ENCODE results near the gene SCGB1A1. TPM values are rescaled to one million over a fixed set of nuclear protein-coding genes. Genes with fewer than 3 reads are reported as not detected.

Gene SCGB1A1
- total RNA-seq, 1 experiment from 2014 or later = not detected

- no peak for DNase-seq (ENCODE audit: low read depth, low spot score)
- in situ Hi-C loops (cut with HindIII; ENCODE audit: low pct_unique_long_range_greater_than_20kb, low sequenced_read_pairs) = no loop called here
Measured at GRCh38 chr11:62393735-62394134, 25.1 kb upstream of the SCGB1A1 start.

- in situ Hi-C loops (cut with HindIII; ENCODE audit: low pct_unique_long_range_greater_than_20kb, low sequenced_read_pairs) = no loop called here
- DNase-seq (ENCODE audit: low read depth, low spot score) = peak; percentile 85
Measured at GRCh38 chr11:62394825-62395538, 23.9 kb upstream of the SCGB1A1 start.

- DNase-seq (ENCODE audit: low read depth, low spot score) = no peak
- in situ Hi-C loops (cut with HindIII; ENCODE audit: low pct_unique_long_range_greater_than_20kb, low sequenced_read_pairs) = no loop called here
Measured at GRCh38 chr11:62395885-62396551, 22.8 kb upstream of the SCGB1A1 start.

DNA sequence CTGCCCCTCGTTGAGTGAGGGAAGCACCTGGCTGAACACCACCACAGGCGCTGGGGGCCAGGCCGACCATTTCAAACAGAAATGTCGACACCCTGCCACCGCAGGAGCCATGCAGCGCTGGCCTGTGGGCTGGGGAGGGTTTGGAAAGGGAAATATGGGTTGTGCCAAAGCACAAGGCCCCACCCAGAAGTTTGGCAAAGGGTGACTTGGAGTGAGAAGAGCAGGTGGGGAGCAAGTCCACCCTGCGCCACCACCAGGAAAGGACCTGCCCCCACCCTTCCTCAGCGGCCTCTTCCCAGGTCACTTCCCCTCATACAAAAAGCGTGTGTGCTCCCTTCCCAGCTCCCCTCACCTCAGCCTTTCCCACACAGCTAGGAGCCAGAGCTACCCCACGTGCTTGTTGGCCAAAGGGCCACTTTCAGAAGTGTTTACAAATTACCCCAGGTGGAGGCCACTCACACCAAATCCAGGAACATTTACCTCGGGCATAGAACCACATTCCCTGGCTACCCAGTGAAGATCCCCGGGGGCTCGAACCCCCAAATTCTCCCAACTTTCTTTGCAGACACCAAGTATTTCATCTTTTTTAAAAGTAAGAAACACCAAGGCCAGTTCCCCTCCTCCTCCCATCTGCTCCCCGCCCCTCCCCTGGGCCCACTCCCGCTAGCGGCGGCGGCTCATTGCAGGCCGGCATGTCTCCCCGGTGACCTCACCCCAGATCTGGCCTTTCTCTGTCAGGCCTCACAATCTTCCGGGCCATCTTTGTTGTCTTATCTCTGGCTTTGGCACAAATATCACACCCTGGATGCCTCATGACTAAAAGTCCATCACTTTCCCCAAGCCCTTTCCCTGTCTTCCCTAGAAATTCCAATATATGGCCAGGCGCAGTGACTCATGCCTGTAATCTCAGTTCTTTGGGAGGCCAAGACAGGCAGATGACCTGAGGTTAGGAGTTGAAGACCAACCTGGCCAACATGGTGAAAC is 20.5 kb upstream of the SCGB1A1 start:
- DNase-seq (ENCODE audit: low read depth, low spot score) = no peak
- in situ Hi-C loops (cut with HindIII; ENCODE audit: low pct_unique_long_range_greater_than_20kb, low sequenced_read_pairs) = no loop called here

- DNase-seq (ENCODE audit: low read depth, low spot score) = no peak
- in situ Hi-C loops (cut with HindIII; ENCODE audit: low pct_unique_long_range_greater_than_20kb, low sequenced_read_pairs) = no loop called here
Measured at GRCh38 chr11:62399172-62399877, 19.5 kb upstream of the SCGB1A1 start.

DNA sequence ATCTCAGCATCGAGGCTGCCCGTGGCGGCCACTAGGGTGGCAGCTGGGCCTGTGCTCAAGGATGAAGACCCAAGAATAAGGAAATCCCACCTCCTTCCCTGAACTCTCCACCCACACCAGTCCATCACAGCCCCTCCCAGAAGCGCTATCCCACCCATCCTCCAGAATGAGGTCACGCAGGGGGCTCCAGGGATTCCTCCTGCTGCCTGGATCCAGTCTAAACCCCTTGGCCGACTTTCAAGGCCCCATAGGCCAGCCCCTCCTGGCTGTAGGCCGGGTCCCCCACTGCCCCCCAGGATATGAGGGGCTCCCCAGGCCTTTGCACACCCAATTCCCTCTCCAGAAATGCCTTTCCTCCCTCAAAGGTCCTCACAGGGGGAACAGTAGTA is 19.0 kb upstream of the SCGB1A1 start:
- in situ Hi-C loops (cut with HindIII; ENCODE audit: low pct_unique_long_range_greater_than_20kb, low sequenced_read_pairs) = no loop called here
- DNase-seq (ENCODE audit: low read depth, low spot score) = no peak

DNA sequence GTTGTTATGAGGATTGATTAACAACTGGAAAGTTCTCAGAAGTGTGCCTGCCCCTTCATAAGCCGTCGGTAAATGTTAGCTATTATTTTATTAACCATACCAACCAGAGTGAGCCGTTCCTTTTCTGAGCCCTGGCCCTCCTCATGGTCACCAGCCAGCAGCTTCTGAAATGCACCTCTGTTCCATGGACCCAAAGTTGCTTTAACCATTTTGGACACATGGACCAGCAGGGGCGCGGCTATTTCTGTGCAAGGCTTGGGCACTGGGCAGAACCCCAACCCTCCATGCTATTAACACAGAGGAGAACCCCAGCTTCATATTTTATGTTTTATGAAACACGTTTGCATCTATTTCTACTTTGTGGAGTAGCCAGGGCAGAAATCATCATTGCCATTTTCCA is 18.6 kb upstream of the SCGB1A1 start:
- no peak for DNase-seq (ENCODE audit: low read depth, low spot score)
- in situ Hi-C loops (cut with HindIII; ENCODE audit: low pct_unique_long_range_greater_than_20kb, low sequenced_read_pairs) = no loop called here

DNA sequence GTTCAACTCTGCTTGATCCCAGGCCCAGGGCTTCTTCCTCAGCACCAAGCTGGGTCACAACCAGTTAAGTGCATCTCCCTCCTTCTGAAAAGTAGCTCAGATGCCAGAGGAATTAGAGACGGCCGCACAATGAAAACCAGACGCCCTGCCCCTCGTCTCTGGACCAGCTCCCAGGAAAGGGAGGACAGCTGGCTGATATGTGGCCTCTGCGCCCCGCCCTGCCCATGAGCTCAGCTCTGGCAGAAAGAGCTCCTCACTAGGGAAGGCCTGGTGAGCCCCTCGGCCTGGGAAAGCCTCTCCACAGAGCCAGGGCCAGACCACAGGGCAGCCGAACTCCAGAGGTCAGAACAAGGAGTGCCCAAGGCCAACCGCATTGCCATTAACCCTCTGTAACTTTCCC is 18.1 kb upstream of the SCGB1A1 start:
- no peak for DNase-seq (ENCODE audit: low read depth, low spot score)
- in situ Hi-C loops (cut with HindIII; ENCODE audit: low pct_unique_long_range_greater_than_20kb, low sequenced_read_pairs) = no loop called here

DNA sequence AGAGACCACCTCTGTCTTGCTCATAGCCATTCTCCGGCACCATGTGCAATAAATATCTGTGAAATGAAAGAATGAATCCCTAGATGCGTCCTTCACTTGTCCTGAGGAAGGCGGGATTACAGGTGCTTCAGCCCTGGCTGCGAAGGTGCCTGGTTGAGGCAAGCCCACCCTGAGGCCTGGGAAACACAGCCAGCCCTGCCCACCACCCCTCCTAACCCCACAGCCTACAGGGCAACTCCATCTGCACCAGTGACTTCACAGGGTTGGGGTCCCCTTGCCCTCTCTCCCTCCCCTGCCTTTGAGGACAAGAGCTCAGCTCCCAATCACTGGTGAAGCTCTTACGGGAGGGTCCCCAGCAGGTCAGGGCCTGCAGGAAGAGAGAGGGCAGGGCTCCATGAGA is 17.5 kb upstream of the SCGB1A1 start:
- in situ Hi-C loops (cut with HindIII; ENCODE audit: low pct_unique_long_range_greater_than_20kb, low sequenced_read_pairs) = no loop called here
- no peak for DNase-seq (ENCODE audit: low read depth, low spot score)

DNA sequence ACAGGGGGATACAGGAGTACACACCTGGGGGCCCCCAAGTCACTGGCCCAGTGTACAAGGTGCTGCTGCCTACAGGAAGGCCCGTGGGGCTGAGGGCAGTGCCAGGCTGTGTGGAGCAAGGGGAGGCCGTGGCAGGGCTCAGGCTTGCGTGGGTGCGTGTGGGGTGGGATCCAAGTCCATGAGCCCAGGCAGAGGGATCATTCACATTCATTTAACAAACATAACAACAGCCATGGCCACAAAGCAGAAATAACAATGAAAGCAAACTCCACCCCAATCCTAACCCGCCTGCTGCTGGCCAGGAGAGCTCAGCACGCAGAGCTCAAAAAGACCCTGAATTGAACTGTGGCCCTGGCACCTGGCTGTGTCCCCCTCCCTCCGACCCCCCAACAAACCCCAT is 17.0 kb upstream of the SCGB1A1 start:
- DNase-seq (ENCODE audit: low read depth, low spot score) = no peak
- in situ Hi-C loops (cut with HindIII; ENCODE audit: low pct_unique_long_range_greater_than_20kb, low sequenced_read_pairs) = no loop called here

GRCh38 chr11:62402226-62402959 is 16.4 kb upstream of the SCGB1A1 start:
- DNase-seq (ENCODE audit: low read depth, low spot score) = no peak
- in situ Hi-C loops (cut with HindIII; ENCODE audit: low pct_unique_long_range_greater_than_20kb, low sequenced_read_pairs) = no loop called here

- no peak for DNase-seq (ENCODE audit: low read depth, low spot score)
- in situ Hi-C loops (cut with HindIII; ENCODE audit: low pct_unique_long_range_greater_than_20kb, low sequenced_read_pairs) = no loop called here
Measured at GRCh38 chr11:62402960-62403730, 15.7 kb upstream of the SCGB1A1 start.

- DNase-seq (ENCODE audit: low read depth, low spot score) = no peak
- in situ Hi-C loops (cut with HindIII; ENCODE audit: low pct_unique_long_range_greater_than_20kb, low sequenced_read_pairs) = no loop called here
Measured at GRCh38 chr11:62404435-62404834, 14.4 kb upstream of the SCGB1A1 start.

DNA sequence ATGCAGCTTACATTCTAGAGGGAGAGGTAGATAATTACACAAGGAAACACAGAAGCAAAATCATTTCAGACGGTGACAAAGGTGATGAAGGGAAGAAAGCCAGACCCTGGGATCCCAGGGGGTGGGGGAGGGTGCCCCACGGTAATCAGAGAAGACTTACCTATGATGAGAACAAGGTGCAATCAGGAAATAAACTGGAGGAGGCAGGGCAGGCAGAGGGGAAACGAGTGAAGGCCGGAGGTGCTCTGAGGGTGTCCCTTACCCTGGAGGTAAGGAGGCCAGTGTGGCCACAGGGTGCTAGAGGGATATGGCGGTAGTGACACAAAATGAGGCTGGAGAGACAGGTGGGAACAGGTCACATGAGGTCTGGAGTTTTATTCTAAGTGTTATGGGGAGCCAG is 13.9 kb upstream of the SCGB1A1 start:
- no peak for DNase-seq (ENCODE audit: low read depth, low spot score)
- in situ Hi-C loops (cut with HindIII; ENCODE audit: low pct_unique_long_range_greater_than_20kb, low sequenced_read_pairs) = no loop called here

- in situ Hi-C loops (cut with HindIII; ENCODE audit: low pct_unique_long_range_greater_than_20kb, low sequenced_read_pairs) = no loop called here
- no peak for DNase-seq (ENCODE audit: low read depth, low spot score)
Measured at GRCh38 chr11:62406034-62406433, 12.8 kb upstream of the SCGB1A1 start.

DNA sequence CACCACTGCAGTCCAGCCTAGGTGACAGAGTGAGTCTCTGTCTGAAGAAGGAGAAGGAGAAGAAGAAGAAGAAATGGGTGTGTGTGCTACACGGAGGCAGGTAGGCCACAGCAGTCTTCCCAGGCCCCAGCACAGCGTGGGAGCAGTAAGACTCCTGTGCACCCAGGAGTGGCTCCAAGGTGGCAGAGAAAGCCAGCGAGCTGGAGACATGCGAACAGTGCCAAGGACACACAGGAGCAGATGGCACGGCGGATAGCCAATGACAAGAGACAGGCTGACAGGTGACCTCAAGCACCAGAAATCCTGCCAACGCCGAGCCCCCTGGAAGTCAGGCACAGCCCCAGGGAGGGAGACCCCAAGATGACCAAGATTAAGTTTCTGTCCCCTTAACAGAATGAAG is 9.0 kb upstream of the SCGB1A1 start:
- DNase-seq (ENCODE audit: low read depth, low spot score) = no peak
- in situ Hi-C loops (cut with HindIII; ENCODE audit: low pct_unique_long_range_greater_than_20kb, low sequenced_read_pairs) = no loop called here

DNA sequence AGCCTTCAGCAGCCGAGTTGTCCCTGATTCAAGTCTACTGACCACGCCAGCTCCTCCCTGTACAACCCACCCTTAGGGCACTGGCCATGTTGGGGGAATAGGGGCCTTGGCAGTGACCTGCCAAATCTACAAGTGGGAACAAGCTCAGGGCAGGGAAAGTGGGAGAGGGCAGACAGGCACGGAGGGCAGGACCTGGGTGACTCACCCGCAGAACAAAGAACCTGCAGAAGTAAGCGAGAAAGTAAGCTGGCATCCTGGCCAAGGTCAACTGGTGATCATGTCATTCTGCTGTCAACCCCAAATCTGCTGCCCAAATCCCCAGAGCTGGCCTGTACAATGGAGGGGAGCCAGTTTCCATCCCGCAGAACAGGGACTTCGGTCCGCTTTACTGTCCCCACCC is 7.9 kb upstream of the SCGB1A1 start:
- no peak for DNase-seq (ENCODE audit: low read depth, low spot score)
- in situ Hi-C loops (cut with HindIII; ENCODE audit: low pct_unique_long_range_greater_than_20kb, low sequenced_read_pairs) = no loop called here
